Non-pigmented ciliary epithelial cell (primary cell): ENCODE results near the gene ATP5PD.

ENCODE experiments used
- DNase-seq: peaks from one replicate; pipeline ENCODE4 v3.0.0-alpha.2; 2010; ENCODE audit warnings: low read depth

ATP5PD gene

GRCh38 chr17:75046407-75047289 is at the start of gene ATP5PD, which contains the start of gene KCTD2:
Gene ATP5PD, minus strand, starts transcription at chr17:75046969. Its CDS starts 4,319 bp downstream, at chr17:75042650.
Gene KCTD2, plus strand, starts transcription at chr17:75047225. Its CDS starts 26 bp downstream, at chr17:75047251.
- peak; percentile 79 for DNase-seq

GRCh38 chr17:75096082-75096625 is 49.4 kb upstream of the ATP5PD start:
- no peak for DNase-seq

GRCh38 chr17:75094871-75095399 is 48.2 kb upstream of the ATP5PD start:
- DNase-seq, result no peak

- DNase-seq, result no peak
These were observed 46.9 kb upstream of the ATP5PD start for GRCh38 chr17:75093548-75094158.

DNA sequence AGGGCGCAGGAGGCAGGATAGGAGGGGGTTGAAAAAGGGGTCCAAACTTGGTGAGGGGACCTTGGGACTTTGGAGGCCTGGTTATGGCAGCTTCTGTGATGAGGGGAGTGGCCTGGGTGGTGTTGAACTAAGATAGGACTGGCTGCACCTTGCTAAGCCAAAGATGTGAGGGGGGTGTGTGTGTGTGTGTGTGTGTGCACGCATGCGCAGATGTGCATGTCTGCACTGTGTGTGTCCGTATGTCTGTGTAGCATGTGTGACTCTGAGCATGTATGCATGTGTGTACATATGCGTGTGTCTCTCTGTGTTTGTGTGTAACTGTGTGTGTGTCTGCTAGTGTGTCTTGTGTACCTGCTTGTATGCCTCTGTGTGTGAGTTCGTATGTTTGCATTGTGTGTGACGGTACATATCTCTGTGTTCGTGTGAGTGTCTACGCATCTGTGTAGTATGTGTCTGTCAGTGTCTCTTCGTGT is 45.1 kb upstream of the ATP5PD start:
- no peak for DNase-seq

GRCh38 chr17:75090871-75091854 is 44.4 kb upstream of the ATP5PD start:
- no peak for DNase-seq

GRCh38 chr17:75088465-75089417 is 42.0 kb upstream of the ATP5PD start:
- no peak for DNase-seq

- no peak for DNase-seq
These were observed 41.0 kb upstream of the ATP5PD start, which contains the start of gene SLC16A5 for GRCh38 chr17:75087558-75088453. Gene SLC16A5, plus strand, starts transcription at chr17:75087954. Its CDS starts 5,683 bp downstream, at chr17:75093637.

- no peak for DNase-seq
These were observed 40.4 kb upstream of the ATP5PD start for GRCh38 chr17:75087182-75087557.

GRCh38 chr17:75086496-75087181 is 39.9 kb upstream of the ATP5PD start:
- DNase-seq, result no peak

GRCh38 chr17:75084039-75084660 is 37.4 kb upstream of the ATP5PD start:
- DNase-seq, result no peak

- DNase-seq, result no peak
These were observed 35.9 kb upstream of the ATP5PD start for GRCh38 chr17:75082683-75083082.

GRCh38 chr17:75081611-75082540 is 35.1 kb upstream of the ATP5PD start:
- no peak for DNase-seq

DNA sequence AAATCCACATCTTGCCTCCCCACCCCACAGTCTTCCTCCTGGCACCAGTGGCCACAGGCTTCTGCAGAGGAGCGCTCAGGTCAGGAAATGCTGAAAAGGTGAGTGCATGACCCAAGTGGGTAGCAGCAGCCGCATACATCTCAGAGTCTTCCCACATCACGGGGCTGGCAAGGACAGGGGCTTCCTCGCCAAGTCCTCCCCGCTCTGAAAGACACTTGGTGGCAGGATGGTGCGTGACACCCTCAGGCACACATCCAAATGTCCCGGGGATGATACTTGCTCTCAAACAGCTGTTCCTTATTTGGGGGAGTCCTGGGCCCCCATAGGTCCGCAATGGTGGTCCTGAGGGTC is 32.2 kb upstream of the ATP5PD start:
- no peak for DNase-seq

DNA sequence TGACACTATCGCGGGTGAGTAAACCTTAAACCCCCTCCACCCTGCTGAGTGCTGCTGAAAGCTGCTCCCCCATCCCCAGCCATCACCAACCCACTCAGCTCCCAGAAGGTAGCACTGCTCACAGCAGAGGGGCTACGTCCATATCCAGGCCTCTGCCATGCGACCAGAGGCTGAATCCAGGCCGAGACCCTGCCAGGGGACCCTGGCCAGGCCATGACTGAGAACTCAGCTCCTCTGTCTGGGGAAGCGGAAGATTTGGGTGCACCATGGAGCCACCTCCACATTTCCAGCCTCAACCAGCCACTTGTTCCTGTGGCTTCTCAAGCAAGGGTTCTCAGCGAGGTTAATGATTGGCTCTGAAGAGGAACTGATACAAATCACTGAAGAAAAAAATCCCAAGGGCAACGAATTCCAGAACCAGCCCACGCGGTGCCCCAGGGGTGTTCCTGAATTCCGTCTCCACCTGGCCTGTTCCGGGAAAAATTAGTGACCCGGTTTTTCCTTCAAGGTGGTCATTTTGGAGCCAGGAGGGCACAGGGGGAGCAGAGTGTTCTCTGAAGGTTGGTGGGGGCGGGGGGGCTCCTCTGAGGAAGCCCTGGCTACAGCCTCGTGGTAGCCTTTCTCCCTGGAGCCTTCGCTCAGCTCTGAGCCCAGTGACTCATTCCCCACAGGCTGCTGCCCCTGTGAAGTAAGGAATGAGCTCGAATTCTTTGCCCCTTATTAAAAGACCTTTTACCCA is 31.7 kb upstream of the ATP5PD start:
- DNase-seq, result no peak
